ENCODE measurements around the gene CCHCR1.

Gene CCHCR1

GRCh38 chr6:31142361-31142761 lies 15.2 kb downstream of the CCHCR1 start:
- Histone ChIP-seq H3K27ac (ENCODE audit: low read depth, low read length, severe bottlenecking) (peak overlapping the region; percentile 13), H3K36me3 (ENCODE audit: control insufficient read depth, insufficient read depth, low read length) (peaks cover 16% of the 10 kb centered on the region), H3K9me3 (ENCODE audit: control insufficient read depth, low read length) (no peaks in the 10 kb centered on the region), H3K4me1 (ENCODE audit: control insufficient read depth, insufficient read depth, low read length, poor library complexity, severe bottlenecking) (peaks cover 23% of the 10 kb centered on the region), H3K4me3 (ENCODE audit: extremely low read depth, insufficient read depth, low read length, poor library complexity, severe bottlenecking) (no peak overlapping the region)
- WGBS, 2 experiments (ENCODE audit: insufficient coverage in 2 of 2): 54 to 60% methylated on average over 2 of the region's 2 CpGs

DNA sequence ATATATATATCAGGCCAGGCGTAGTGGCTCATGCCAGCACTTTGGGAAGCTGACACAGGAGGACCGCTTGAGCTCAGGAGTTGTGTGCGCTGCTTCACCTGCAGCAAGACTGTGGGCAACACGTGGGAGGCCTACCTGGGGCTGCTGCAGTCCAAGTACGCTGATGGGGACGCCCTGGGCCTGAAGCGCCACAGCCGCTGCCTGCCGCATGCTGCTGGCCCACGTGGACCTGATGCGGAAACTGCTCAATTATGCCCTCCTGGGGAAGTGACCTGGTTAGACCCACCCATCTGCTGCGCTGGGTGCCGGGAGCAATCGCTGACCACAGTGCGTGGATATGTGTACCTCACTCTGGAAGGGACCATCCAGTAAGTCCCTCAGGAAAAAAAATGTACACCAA lies 17.0 kb downstream of the CCHCR1 start:
- 88 to 93% methylated on average over 14 to 15 of the region's 15 CpGs for WGBS, 2 experiments (ENCODE audit: insufficient coverage in 2 of 2)
- Histone ChIP-seq H3K9me3 (ENCODE audit: control insufficient read depth, low read length) (no peaks in the 10 kb centered on the region), H3K27ac (ENCODE audit: low read depth, low read length, severe bottlenecking) (no peak overlapping the region), H3K4me1 (ENCODE audit: control insufficient read depth, insufficient read depth, low read length, poor library complexity, severe bottlenecking) (peaks cover 23% of the 10 kb centered on the region), H3K4me3 (ENCODE audit: extremely low read depth, insufficient read depth, low read length, poor library complexity, severe bottlenecking) (no peak overlapping the region), H3K36me3 (ENCODE audit: control insufficient read depth, insufficient read depth, low read length) (peaks cover 12% of the 10 kb centered on the region)

DNA sequence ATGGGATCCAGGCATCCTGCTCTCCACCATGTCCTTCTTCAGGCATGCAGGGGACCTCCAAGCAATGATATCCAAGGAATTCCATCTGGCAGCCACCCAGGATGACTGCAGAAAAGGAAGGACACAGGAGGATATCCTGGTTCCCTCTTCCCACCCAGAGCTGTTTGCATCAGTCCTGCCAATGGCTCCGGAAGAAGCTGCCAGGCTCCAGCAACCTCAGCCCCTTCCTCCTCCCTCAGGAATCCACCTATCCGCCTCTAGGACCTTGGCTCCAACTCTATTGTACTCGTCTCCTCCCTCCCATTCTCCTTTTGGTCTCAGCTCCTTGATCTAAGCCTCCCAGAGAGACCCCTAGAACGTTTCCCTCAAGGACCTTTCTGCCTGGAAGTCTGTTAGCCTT lies 18.0 kb downstream of the CCHCR1 start:
- H3K4me1 ChIP-seq (ENCODE audit: control insufficient read depth, insufficient read depth, low read length, poor library complexity, severe bottlenecking): peaks cover 23% of the 10 kb centered on the region
- H3K4me3 ChIP-seq (ENCODE audit: extremely low read depth, insufficient read depth, low read length, poor library complexity, severe bottlenecking): no peak overlapping the region
- H3K36me3 ChIP-seq (ENCODE audit: control insufficient read depth, insufficient read depth, low read length): peaks cover 5% of the 10 kb centered on the region
- no peaks in the 10 kb centered on the region for H3K9me3 ChIP-seq (ENCODE audit: control insufficient read depth, low read length)
- H3K27ac ChIP-seq (ENCODE audit: low read depth, low read length, severe bottlenecking): no peak overlapping the region
- WGBS, 2 experiments (ENCODE audit: insufficient coverage in 2 of 2): 26 to 28% methylated on average over 4 of the region's 4 CpGs

GRCh38 chr6:31138982-31139381 lies 18.6 kb downstream of the CCHCR1 start, which contains the start of gene PSORS1C2:
TSS of gene PSORS1C2 (minus strand) at chr6:31139066. CDS start at chr6:31139026, 40 bp downstream.
- Histone ChIP-seq H3K36me3 (ENCODE audit: control insufficient read depth, insufficient read depth, low read length) (no peaks in the 10 kb centered on the region), H3K4me3 (ENCODE audit: extremely low read depth, insufficient read depth, low read length, poor library complexity, severe bottlenecking) (no peak within 1 kb of the TSS), H3K4me1 (ENCODE audit: control insufficient read depth, insufficient read depth, low read length, poor library complexity, severe bottlenecking) (peaks cover 23% of the 10 kb centered on the region), H3K27ac (ENCODE audit: low read depth, low read length, severe bottlenecking) (no peak within 1 kb of the TSS), H3K9me3 (ENCODE audit: control insufficient read depth, low read length) (no peaks in the 10 kb centered on the region)
- 90 to 100% methylated on average over 1 to 4 of the region's 4 CpGs for WGBS, 2 experiments (ENCODE audit: insufficient coverage in 2 of 2)

GRCh38 chr6:31135710-31136109 lies 21.9 kb downstream of the CCHCR1 start:
- Histone ChIP-seq H3K36me3 (ENCODE audit: control insufficient read depth, insufficient read depth, low read length) (no peaks in the 10 kb centered on the region), H3K9me3 (ENCODE audit: control insufficient read depth, low read length) (no peaks in the 10 kb centered on the region), H3K4me3 (ENCODE audit: extremely low read depth, insufficient read depth, low read length, poor library complexity, severe bottlenecking) (no peak overlapping the region), H3K27ac (ENCODE audit: low read depth, low read length, severe bottlenecking) (no peak overlapping the region), H3K4me1 (ENCODE audit: control insufficient read depth, insufficient read depth, low read length, poor library complexity, severe bottlenecking) (peaks cover 12% of the 10 kb centered on the region)
- WGBS, 2 experiments (ENCODE audit: insufficient coverage in 2 of 2): 80 to 94% methylated on average over 1 to 6 of the region's 10 CpGs

GRCh38 chr6:31132806-31133205 lies 24.8 kb downstream of the CCHCR1 start:
- 70 to 81% methylated on average over 3 to 5 of the region's 6 CpGs for WGBS, 2 experiments (ENCODE audit: insufficient coverage in 2 of 2)
- H3K4me1 ChIP-seq (ENCODE audit: control insufficient read depth, insufficient read depth, low read length, poor library complexity, severe bottlenecking): peaks cover 8% of the 10 kb centered on the region
- H3K27ac ChIP-seq (ENCODE audit: low read depth, low read length, severe bottlenecking): no peak overlapping the region
- H3K4me3 ChIP-seq (ENCODE audit: extremely low read depth, insufficient read depth, low read length, poor library complexity, severe bottlenecking): no peak overlapping the region
- H3K36me3 ChIP-seq (ENCODE audit: control insufficient read depth, insufficient read depth, low read length): no peaks in the 10 kb centered on the region
- H3K9me3 ChIP-seq (ENCODE audit: control insufficient read depth, low read length): no peaks in the 10 kb centered on the region

- H3K4me1 ChIP-seq (ENCODE audit: control insufficient read depth, insufficient read depth, low read length, poor library complexity, severe bottlenecking): peaks cover 12% of the 10 kb centered on the region
- no peaks in the 10 kb centered on the region for H3K9me3 ChIP-seq (ENCODE audit: control insufficient read depth, low read length)
- 86 to 90% methylated on average over 1 to 3 of the region's 3 CpGs for WGBS, 2 experiments (ENCODE audit: insufficient coverage in 2 of 2)
- H3K27ac ChIP-seq (ENCODE audit: low read depth, low read length, severe bottlenecking): no peak overlapping the region
- H3K36me3 ChIP-seq (ENCODE audit: control insufficient read depth, insufficient read depth, low read length): no peaks in the 10 kb centered on the region
- no peak overlapping the region for H3K4me3 ChIP-seq (ENCODE audit: extremely low read depth, insufficient read depth, low read length, poor library complexity, severe bottlenecking)
Measured at GRCh38 chr6:31131595-31131994, 26.0 kb downstream of the CCHCR1 start.

GRCh38 chr6:31130751-31131150 lies 26.9 kb downstream of the CCHCR1 start:
- H3K27ac ChIP-seq (ENCODE audit: low read depth, low read length, severe bottlenecking): no peak overlapping the region
- no peak overlapping the region for H3K4me3 ChIP-seq (ENCODE audit: extremely low read depth, insufficient read depth, low read length, poor library complexity, severe bottlenecking)
- WGBS, 2 experiments (ENCODE audit: insufficient coverage in 2 of 2): 82 to 94% methylated on average over 1 to 2 of the region's 3 CpGs
- no peaks in the 10 kb centered on the region for H3K36me3 ChIP-seq (ENCODE audit: control insufficient read depth, insufficient read depth, low read length)
- no peaks in the 10 kb centered on the region for H3K9me3 ChIP-seq (ENCODE audit: control insufficient read depth, low read length)
- peaks cover 12% of the 10 kb centered on the region for H3K4me1 ChIP-seq (ENCODE audit: control insufficient read depth, insufficient read depth, low read length, poor library complexity, severe bottlenecking)

- 78 to 87% methylated on average over 3 of the region's 4 CpGs for WGBS, 2 experiments (ENCODE audit: insufficient coverage in 2 of 2)
- no peak overlapping the region for H3K27ac ChIP-seq (ENCODE audit: low read depth, low read length, severe bottlenecking)
- H3K4me1 ChIP-seq (ENCODE audit: control insufficient read depth, insufficient read depth, low read length, poor library complexity, severe bottlenecking): peaks cover 12% of the 10 kb centered on the region
- H3K9me3 ChIP-seq (ENCODE audit: control insufficient read depth, low read length): no peaks in the 10 kb centered on the region
- H3K36me3 ChIP-seq (ENCODE audit: control insufficient read depth, insufficient read depth, low read length): no peaks in the 10 kb centered on the region
- no peak overlapping the region for H3K4me3 ChIP-seq (ENCODE audit: extremely low read depth, insufficient read depth, low read length, poor library complexity, severe bottlenecking)
Measured at GRCh38 chr6:31129130-31129529, 28.5 kb downstream of the CCHCR1 start.

DNA sequence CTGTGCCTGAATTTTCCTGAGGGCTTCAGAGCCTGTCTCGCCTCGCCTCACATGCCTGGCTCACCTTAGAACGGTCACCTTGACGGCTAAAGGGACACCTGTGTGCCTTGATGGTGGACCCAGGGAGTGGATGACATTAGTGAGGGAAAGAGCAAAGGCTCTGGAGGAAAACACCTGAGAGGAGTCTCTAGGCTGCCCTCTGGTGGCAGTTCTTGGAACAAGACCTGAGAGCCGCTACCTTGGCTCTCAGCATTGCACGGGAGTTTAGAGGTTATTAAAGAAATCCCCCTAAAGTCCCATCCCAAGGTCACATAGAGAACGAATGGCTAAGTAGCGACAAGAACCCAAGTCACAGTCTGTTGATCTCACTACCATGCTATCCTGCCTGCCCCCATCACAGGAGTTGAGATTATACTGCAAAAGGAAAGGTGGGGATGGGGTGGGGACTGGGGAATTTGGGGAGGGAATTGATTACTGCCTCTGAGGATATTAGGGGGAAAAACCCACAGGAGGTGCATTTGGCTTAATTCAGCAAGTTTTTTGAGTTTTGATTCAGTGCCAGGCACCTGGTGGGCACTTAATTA lies 29.4 kb downstream of the CCHCR1 start:
- H3K9me3 ChIP-seq (ENCODE audit: control insufficient read depth, low read length): no peaks in the 10 kb centered on the region
- 16 to 27% methylated on average over 5 to 6 of the region's 8 CpGs for WGBS, 2 experiments (ENCODE audit: insufficient coverage in 2 of 2)
- H3K36me3 ChIP-seq (ENCODE audit: control insufficient read depth, insufficient read depth, low read length): no peaks in the 10 kb centered on the region
- no peak overlapping the region for H3K4me3 ChIP-seq (ENCODE audit: extremely low read depth, insufficient read depth, low read length, poor library complexity, severe bottlenecking)
- peaks cover 12% of the 10 kb centered on the region for H3K4me1 ChIP-seq (ENCODE audit: control insufficient read depth, insufficient read depth, low read length, poor library complexity, severe bottlenecking)
- no peak overlapping the region for H3K27ac ChIP-seq (ENCODE audit: low read depth, low read length, severe bottlenecking)

GRCh38 chr6:31126396-31127175 lies 31.0 kb downstream of the CCHCR1 start:
- peaks cover 4% of the 10 kb centered on the region for H3K4me1 ChIP-seq (ENCODE audit: control insufficient read depth, insufficient read depth, low read length, poor library complexity, severe bottlenecking)

More at GRCh38 chr6:31126396-31127175, 31.0 kb downstream of the CCHCR1 start:
- H3K4me3 ChIP-seq (ENCODE audit: extremely low read depth, insufficient read depth, low read length, poor library complexity, severe bottlenecking): no peak overlapping the region
- no peaks in the 10 kb centered on the region for H3K36me3 ChIP-seq (ENCODE audit: control insufficient read depth, insufficient read depth, low read length)
- H3K9me3 ChIP-seq (ENCODE audit: control insufficient read depth, low read length): no peaks in the 10 kb centered on the region
- WGBS, 2 experiments (ENCODE audit: insufficient coverage in 2 of 2): 77 to 86% methylated on average over 8 to 11 of the region's 16 CpGs
- H3K27ac ChIP-seq (ENCODE audit: low read depth, low read length, severe bottlenecking): no peak overlapping the region

Data from mesodermal cell (in vitro differentiated cells).